Urinary bladder (tissue), 4 donors: Measurements from ENCODE around the gene STT3B. TPM values are rescaled to one million over a fixed set of nuclear protein-coding genes. Genes with fewer than 3 reads are reported as not detected.
"Not testable (repeated sequence)": the region's sequence is repeated elsewhere in the genome, so short reads cannot be mapped to it uniquely, and the experiment has no call there.

Source experiments
- DNase-seq: peaks from one replicate; pipeline ENCODE4 v3.0.0-alpha.2; 2015; ENCODE audit errors: extremely low spot score
- H3K27ac ChIP-seq: one replicate; pipeline ENCODE4 v1.5.1; 2013; ENCODE audit warnings: low read depth, mild to moderate bottlenecking, moderate library complexity
- H3K36me3 ChIP-seq: one replicate; pipeline ENCODE4 v1.6.1; 2013; ENCODE audit warnings: mild to moderate bottlenecking, moderate library complexity; ENCODE audit not compliant: insufficient read depth
- H3K4me1 ChIP-seq: one replicate; pipeline ENCODE4 v1.6.1; 2013; ENCODE audit warnings: mild to moderate bottlenecking, moderate library complexity; ENCODE audit not compliant: insufficient read depth
- H3K4me3 ChIP-seq: one replicate; pipeline ENCODE4 v1.5.1; 2013; ENCODE audit warnings: low read depth, low read length
- WGBS: extraction: QIAGEN DNeasy Blood & Tissue Kit; methylation state at CpG from one replicate; pipeline ENCODE4 v1.1.7; 2013; 5-methylcytosine and 5-hydroxymethylcytosine counted together
- polyA plus RNA-seq: library from polyadenylated mRNA; stranded (reverse); fragments of 200-250 nt; gene quantifications from one replicate; pipeline ENCODE4 v1.2.3, GENCODE V29; 2013
- total RNA-seq: library from RNA; depleted of rRNA; stranded (reverse); fragments of >200 nt; gene quantifications from one replicate; pipeline ENCODE4 v1.2.3, GENCODE V29; 2014
- donor health status: healthy with polysubstance abuse.
- donor health status: healthy.

STT3B gene
- total and polyA plus RNA-seq, 2 donors: 57.2 to 220 TPM

- Histone ChIP-seq H3K36me3 (no peaks in the 10 kb centered on the region), H3K27ac (no peak overlapping the region), H3K4me3 (no peak overlapping the region), H3K4me1 (peaks cover 1% of the 10 kb centered on the region)
- 72% methylated on average over 3 of the region's 3 CpGs for whole genome bisulfite sequencing
- no peak for DNase-seq
These were observed 40.5 kb downstream of the STT3B start for GRCh38 chr3:31573036-31573779.

- DNase-seq: no peak
- H3K36me3 ChIP-seq: no peaks in the 10 kb centered on the region
- H3K4me3 ChIP-seq: no peak overlapping the region
- peaks cover 1% of the 10 kb centered on the region for H3K4me1 ChIP-seq
- WGBS: 67% methylated on average over 2 of the region's 2 CpGs
- H3K27ac ChIP-seq: no peak overlapping the region
These were observed 42.7 kb downstream of the STT3B start for GRCh38 chr3:31575448-31575847.

- WGBS: 93% methylated on average over 1 of the region's 1 CpG
- no peak for DNase-seq
- no peaks in the 10 kb centered on the region for H3K36me3 ChIP-seq
- H3K4me3 ChIP-seq: no peak overlapping the region
- H3K27ac ChIP-seq: no peak overlapping the region
- H3K4me1 ChIP-seq: peaks cover 1% of the 10 kb centered on the region
These were observed 43.8 kb downstream of the STT3B start for GRCh38 chr3:31576521-31576920.

- H3K4me1 ChIP-seq: peaks cover 1% of the 10 kb centered on the region
- H3K4me3 ChIP-seq: no peak overlapping the region
- no peaks in the 10 kb centered on the region for H3K36me3 ChIP-seq
- DNase-seq: no peak
- H3K27ac ChIP-seq: no peak overlapping the region
These were observed 44.5 kb downstream of the STT3B start for GRCh38 chr3:31577232-31577631.

GRCh38 chr3:31579828-31580227 is 47.1 kb downstream of the STT3B start:
- Histone ChIP-seq H3K4me1 (peaks cover 1% of the 10 kb centered on the region), H3K4me3 (no peak overlapping the region), H3K36me3 (no peaks in the 10 kb centered on the region), H3K27ac (no peak overlapping the region)
- WGBS: 83% methylated on average over 7 of the region's 7 CpGs
- DNase-seq: no peak

- Histone ChIP-seq H3K36me3 (no peaks in the 10 kb centered on the region), H3K27ac (no peak overlapping the region), H3K4me3 (no peak overlapping the region), H3K4me1 (peaks cover under 1% of the 10 kb centered on the region)
- no peak for DNase-seq
- 93% methylated on average over 2 of the region's 2 CpGs for WGBS
These were observed 47.9 kb downstream of the STT3B start for GRCh38 chr3:31580645-31581044.

GRCh38 chr3:31581660-31582059 is 48.9 kb downstream of the STT3B start:
- H3K4me3 ChIP-seq: no peak overlapping the region
- no peak for DNase-seq
- 69% methylated on average over 2 of the region's 2 CpGs for WGBS
- H3K4me1 ChIP-seq: no peaks in the 10 kb centered on the region
- H3K36me3 ChIP-seq: no peaks in the 10 kb centered on the region
- no peak overlapping the region for H3K27ac ChIP-seq

- DNase-seq: no peak
- H3K4me1 ChIP-seq: no peaks in the 10 kb centered on the region
- WGBS: 99% methylated on average over 2 of the region's 2 CpGs
- peaks cover 2% of the 10 kb centered on the region for H3K36me3 ChIP-seq
- H3K4me3 ChIP-seq: no peak overlapping the region
- no peak overlapping the region for H3K27ac ChIP-seq
These were observed 56.5 kb downstream of the STT3B start for GRCh38 chr3:31589228-31589627.

- Histone ChIP-seq H3K4me1 (no peaks in the 10 kb centered on the region), H3K4me3 (no peak overlapping the region), H3K36me3 (peaks cover 2% of the 10 kb centered on the region), H3K27ac (no peak overlapping the region)
- 87% methylated on average over 1 of the region's 1 CpG for WGBS
- DNase-seq: no peak
These were observed 57.9 kb downstream of the STT3B start for GRCh38 chr3:31590650-31591049.

- Histone ChIP-seq H3K4me3 (no peak overlapping the region), H3K27ac (no peak overlapping the region), H3K4me1 (no peaks in the 10 kb centered on the region), H3K36me3 (peaks cover 2% of the 10 kb centered on the region)
- no peak for DNase-seq
- 96% methylated on average over 2 of the region's 2 CpGs for WGBS
These were observed 60.0 kb downstream of the STT3B start for GRCh38 chr3:31592764-31593163.

GRCh38 chr3:31596176-31596575 is 63.5 kb downstream of the STT3B start:
- WGBS: 91% methylated on average over 1 of the region's 1 CpG
- no peaks in the 10 kb centered on the region for H3K4me1 ChIP-seq
- H3K27ac ChIP-seq: no peak overlapping the region
- H3K4me3 ChIP-seq: no peak overlapping the region
- peaks cover 2% of the 10 kb centered on the region for H3K36me3 ChIP-seq
- DNase-seq: no peak

- Histone ChIP-seq H3K4me1 (no peaks in the 10 kb centered on the region), H3K4me3 (no peak overlapping the region), H3K36me3 (no peaks in the 10 kb centered on the region), H3K27ac (no peak overlapping the region)
- no peak for DNase-seq
- WGBS: 98% methylated on average over 3 of the region's 3 CpGs
These were observed 67.7 kb downstream of the STT3B start for GRCh38 chr3:31600431-31600830.

GRCh38 chr3:31605333-31605732 is 72.6 kb downstream of the STT3B start:
- not testable (repeated sequence) for DNase-seq, H3K4me3 ChIP-seq, H3K4me1 ChIP-seq, H3K36me3 ChIP-seq, H3K27ac ChIP-seq
- 93% methylated on average over 1 of the region's 1 CpG for WGBS

GRCh38 chr3:31606453-31606852 is 73.7 kb downstream of the STT3B start:
- Histone ChIP-seq H3K4me3 (no peak overlapping the region), H3K4me1 (no peaks in the 10 kb centered on the region), H3K27ac (no peak overlapping the region), H3K36me3 (no peaks in the 10 kb centered on the region)
- WGBS: 98% methylated on average over 4 of the region's 4 CpGs
- DNase-seq: no peak
